ENCODE results near the gene THAP4. TPM values are rescaled to one million over a fixed set of nuclear protein-coding genes. Genes with fewer than 3 reads are reported as not detected.

THAP4 gene
- total RNA-seq, 1 experiment from 2014 or later: 71.2 TPM

- no peaks in the 10 kb centered on the region for H3K27me3 ChIP-seq (ENCODE audit: insufficient read depth, low read length)
- no peaks in the 10 kb centered on the region for H3K9me2 ChIP-seq (ENCODE audit: insufficient read depth)
- no TSS peak for BruUV-seq (replicated peaks)
- no peak overlapping the region for H3K4me3 ChIP-seq (replicated peaks in 1 of 2; ENCODE audit: low read depth in 1 of 2, low read length in 2 of 2)
- RAD21 ChIA-PET (ENCODE audit: low non-redundant PET in 1 of 2, low total read pairs in 2 of 2, uncharacterized antibody in 2 of 2, unreplicated experiment in 2 of 2): no interaction called here
- H3K27ac ChIP-seq (ENCODE audit: low read depth, low read length): no peak overlapping the region
- H4K20me1 ChIP-seq (ENCODE audit: insufficient read depth): no peaks in the 10 kb centered on the region
- no peak overlapping the region for H3K9ac ChIP-seq (ENCODE audit: low read length)
- peaks cover 0 to 11% of the 10 kb centered on the region in 2 experiments; a peak in 2 of 4 replicates for H3K36me3 ChIP-seq (ENCODE audit: control insufficient read depth in 1 of 2, insufficient read depth in 2 of 2, low read length in 2 of 2)
- TF ChIP-seq SP1 (IDR thresholded peaks at IDR 0.05; ENCODE audit: low read depth) (no peak), YY1 (IDR thresholded peaks at IDR 0.05; ENCODE audit: extremely low read depth, insufficient replicate concordance, low read depth, low read length) (no peak), POLR2A (IDR thresholded peaks at IDR 0.05; ENCODE audit: borderline replicate concordance, extremely low read depth, insufficient read depth, insufficient read length) (no peak), CEBPB (IDR thresholded peaks at IDR 0.05; ENCODE audit: low read depth) (no peak), CBX3 (IDR thresholded peaks at IDR 0.05; ENCODE audit: low read depth) (no peak), TCF7L2 (IDR thresholded peaks at IDR 0.05; ENCODE audit: borderline replicate concordance, extremely low read depth, insufficient read depth, insufficient read length) (no peak), FOSL1 (IDR thresholded peaks at IDR 0.05; ENCODE audit: low read depth) (no peak), RAD21 (IDR thresholded peaks at IDR 0.05; ENCODE audit: low read depth) (no peak), REST (IDR thresholded peaks at IDR 0.05; ENCODE audit: low read depth) (no peak), CTCF (IDR thresholded peaks at IDR 0.05 in 2 of 3, conservative IDR thresholded peaks at IDR 0.05 in 1 of 3; ENCODE audit: borderline replicate concordance in 1 of 3, insufficient read depth in 1 of 3, low read depth in 2 of 3, low read length in 2 of 3) (no peak), JUND (IDR thresholded peaks at IDR 0.05) (no peak), MAX (IDR thresholded peaks at IDR 0.05) (no peak)
- CTCF ChIA-PET: no interaction called here
- no peak overlapping the region for H3K4me2 ChIP-seq (ENCODE audit: low read length)
- no peak overlapping the region for H2AFZ ChIP-seq (ENCODE audit: low read depth, low read length, poor library complexity, severe bottlenecking)
- intact Hi-C loops (cut with micrococcal nuclease): no loop called here
- H3K4me1 ChIP-seq (ENCODE audit: control insufficient read depth in 1 of 2, insufficient read depth in 2 of 2, low read length in 2 of 2): peaks cover 0 to 3% of the 10 kb centered on the region in 2 experiments; a peak in 1 of 4 replicates
- DNase-seq (ENCODE audit: low read depth, low spot score) (no peak), ATAC-seq (peak; percentile 84)
- POLR2A ChIA-PET: no interaction called here
- H3K9me3 ChIP-seq (ENCODE audit: control insufficient read depth in 1 of 2, insufficient read depth in 1 of 2, low read depth in 1 of 2, low read length in 2 of 2): no peaks in the 10 kb centered on the region
- H3K79me2 ChIP-seq (ENCODE audit: insufficient read depth, low read length): peaks cover 61% of the 10 kb centered on the region
Measured at GRCh38 chr2:241609859-241610793, 26.8 kb downstream of the THAP4 start.

Data from HCT116 (cell line).